ENCODE measurements around the gene TMEM131L.

TMEM131L gene

DNA sequence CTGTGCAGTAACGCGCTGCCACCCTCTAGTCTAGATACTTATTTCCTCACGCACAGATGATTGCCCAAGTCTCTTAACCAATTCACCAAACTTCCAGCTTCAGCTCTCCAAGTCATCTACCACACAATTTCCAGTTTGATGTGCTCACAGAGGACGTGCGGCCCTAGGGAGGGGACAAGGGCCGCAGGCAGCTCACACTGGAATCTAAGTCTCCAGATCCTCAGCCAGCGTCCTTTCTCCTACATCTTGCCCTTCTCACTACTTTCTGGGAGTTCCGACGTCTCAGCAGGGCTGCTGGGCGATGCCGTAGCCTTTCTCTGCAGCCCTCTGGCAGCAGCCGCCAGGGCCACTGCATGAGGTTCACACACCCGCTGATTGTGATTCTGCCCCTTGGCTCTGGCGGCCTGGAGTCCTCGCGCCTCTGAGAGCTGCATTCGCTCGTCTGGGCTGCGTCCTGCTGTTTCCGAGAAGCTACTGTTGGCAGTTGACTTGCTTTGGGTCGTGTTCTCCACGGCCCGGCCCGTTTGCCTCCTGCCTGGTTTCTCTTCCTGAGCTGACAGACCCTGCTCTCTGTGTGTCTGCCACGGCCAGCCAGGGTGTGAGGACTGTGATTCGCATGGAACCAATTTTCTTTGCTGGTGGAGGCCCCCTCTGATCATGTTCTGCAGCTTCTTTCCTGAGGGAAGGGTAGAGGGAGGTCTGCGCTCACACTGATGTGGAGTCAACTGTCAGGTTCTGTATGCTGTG is 14.1 kb upstream of the TMEM131L start:
- Histone ChIP-seq H3K9me3 (ENCODE audit: insufficient read depth, low read depth, low read length) (no peaks in the 10 kb centered on the region), H3K4me2 (ENCODE audit: low read depth, low read length, poor library complexity, severe bottlenecking) (no peak overlapping the region), H2AFZ (ENCODE audit: low read length) (no peak overlapping the region), H3K27me3 (ENCODE audit: insufficient read depth, low read length, poor library complexity, severe bottlenecking) (no peaks in the 10 kb centered on the region), H3K9ac (ENCODE audit: low read depth, low read length, poor library complexity, severe bottlenecking) (no peak overlapping the region), H3K4me1 (ENCODE audit: insufficient read depth, low read length, poor library complexity, severe bottlenecking) (peaks cover 33% of the 10 kb centered on the region), H3K4me3 (ENCODE audit: low read length, poor library complexity, severe bottlenecking) (no peak overlapping the region), H3F3A (ENCODE audit: low read depth) (no peaks in the 10 kb centered on the region), H3K79me2 (ENCODE audit: insufficient read depth, low read length) (no peaks in the 10 kb centered on the region), H3K9me2 (replicated peaks; ENCODE audit: low read depth, low read length) (no peaks in the 10 kb centered on the region), H3K36me3 (ENCODE audit: insufficient read depth, low read length) (no peaks in the 10 kb centered on the region), H4K20me1 (ENCODE audit: insufficient read depth, low read length, poor library complexity, severe bottlenecking) (no peaks in the 10 kb centered on the region)
- TF ChIP-seq, protein P1, sequence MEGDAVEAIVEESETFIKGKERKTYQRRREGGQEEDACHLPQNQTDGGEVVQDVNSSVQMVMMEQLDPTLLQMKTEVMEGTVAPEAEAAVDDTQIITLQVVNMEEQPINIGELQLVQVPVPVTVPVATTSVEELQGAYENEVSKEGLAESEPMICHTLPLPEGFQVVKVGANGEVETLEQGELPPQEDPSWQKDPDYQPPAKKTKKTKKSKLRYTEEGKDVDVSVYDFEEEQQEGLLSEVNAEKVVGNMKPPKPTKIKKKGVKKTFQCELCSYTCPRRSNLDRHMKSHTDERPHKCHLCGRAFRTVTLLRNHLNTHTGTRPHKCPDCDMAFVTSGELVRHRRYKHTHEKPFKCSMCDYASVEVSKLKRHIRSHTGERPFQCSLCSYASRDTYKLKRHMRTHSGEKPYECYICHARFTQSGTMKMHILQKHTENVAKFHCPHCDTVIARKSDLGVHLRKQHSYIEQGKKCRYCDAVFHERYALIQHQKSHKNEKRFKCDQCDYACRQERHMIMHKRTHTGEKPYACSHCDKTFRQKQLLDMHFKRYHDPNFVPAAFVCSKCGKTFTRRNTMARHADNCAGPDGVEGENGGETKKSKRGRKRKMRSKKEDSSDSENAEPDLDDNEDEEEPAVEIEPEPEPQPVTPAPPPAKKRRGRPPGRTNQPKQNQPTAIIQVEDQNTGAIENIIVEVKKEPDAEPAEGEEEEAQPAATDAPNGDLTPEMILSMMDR (conservative IDR thresholded peaks at IDR 0.05; ENCODE audit: low read length): no peak
- no peak for TF ChIP-seq EZH2phosphoT487 (IDR thresholded peaks at IDR 0.05; ENCODE audit: borderline replicate concordance)

DNA sequence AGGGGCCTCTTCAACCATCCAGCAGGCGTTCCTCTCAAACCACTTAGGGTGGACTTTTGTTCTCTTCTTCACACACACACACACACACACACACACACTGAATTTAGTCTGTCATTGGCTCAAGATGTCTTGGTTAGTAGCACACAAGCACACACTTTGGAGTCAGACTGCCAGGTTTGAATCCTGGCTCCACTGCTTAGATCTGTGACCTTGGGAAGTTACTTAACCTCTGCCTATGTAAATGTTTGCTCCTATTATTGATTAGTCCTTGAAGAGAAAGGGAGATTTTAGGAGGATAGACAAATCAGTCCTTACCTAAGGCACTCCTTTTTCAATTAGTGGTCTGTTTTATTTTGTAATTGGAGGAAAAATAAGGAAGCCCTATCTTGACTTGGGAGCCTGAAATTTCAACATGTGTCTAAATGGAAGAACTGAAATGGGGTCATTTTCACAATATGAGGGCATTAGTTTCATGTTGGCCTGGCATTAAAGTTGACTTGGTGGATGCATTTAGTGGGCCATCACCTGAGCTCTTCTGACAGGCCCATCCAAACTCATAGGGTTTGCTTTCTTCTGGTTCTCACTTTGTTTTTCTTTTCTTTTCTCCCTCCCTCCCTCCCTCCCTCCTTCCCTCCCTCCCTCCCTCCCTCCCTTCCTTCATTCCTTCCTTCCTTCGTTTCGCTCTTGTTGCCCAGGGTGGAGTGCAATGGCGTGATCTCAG is 13.3 kb upstream of the TMEM131L start:
- peak overlapping the region; percentile 34; the same call in 1 of the 2 replicates for H2AFZ ChIP-seq (ENCODE audit: low read length)
- no peaks in the 10 kb centered on the region for H3K9me3 ChIP-seq (ENCODE audit: insufficient read depth, low read depth, low read length)
- no peaks in the 10 kb centered on the region for H3K79me2 ChIP-seq (ENCODE audit: insufficient read depth, low read length)
- H3K27me3 ChIP-seq (ENCODE audit: insufficient read depth, low read length, poor library complexity, severe bottlenecking): no peaks in the 10 kb centered on the region
- H4K20me1 ChIP-seq (ENCODE audit: insufficient read depth, low read length, poor library complexity, severe bottlenecking): no peaks in the 10 kb centered on the region
- H3F3A ChIP-seq (ENCODE audit: low read depth): no peaks in the 10 kb centered on the region
- no peaks in the 10 kb centered on the region for H3K36me3 ChIP-seq (ENCODE audit: insufficient read depth, low read length)
- H3K4me1 ChIP-seq (ENCODE audit: insufficient read depth, low read length, poor library complexity, severe bottlenecking): peaks cover 32% of the 10 kb centered on the region
- H3K4me2 ChIP-seq (ENCODE audit: low read depth, low read length, poor library complexity, severe bottlenecking): no peak overlapping the region
- H3K9me2 ChIP-seq (replicated peaks; ENCODE audit: low read depth, low read length): no peaks in the 10 kb centered on the region
- TF ChIP-seq, protein P1 (conservative IDR thresholded peaks at IDR 0.05; ENCODE audit: low read length): no peak
- TF ChIP-seq EZH2phosphoT487 (IDR thresholded peaks at IDR 0.05; ENCODE audit: borderline replicate concordance): no peak
- H3K4me3 ChIP-seq (ENCODE audit: low read length, poor library complexity, severe bottlenecking): no peak overlapping the region
- H3K9ac ChIP-seq (ENCODE audit: low read depth, low read length, poor library complexity, severe bottlenecking): no peak overlapping the region

DNA sequence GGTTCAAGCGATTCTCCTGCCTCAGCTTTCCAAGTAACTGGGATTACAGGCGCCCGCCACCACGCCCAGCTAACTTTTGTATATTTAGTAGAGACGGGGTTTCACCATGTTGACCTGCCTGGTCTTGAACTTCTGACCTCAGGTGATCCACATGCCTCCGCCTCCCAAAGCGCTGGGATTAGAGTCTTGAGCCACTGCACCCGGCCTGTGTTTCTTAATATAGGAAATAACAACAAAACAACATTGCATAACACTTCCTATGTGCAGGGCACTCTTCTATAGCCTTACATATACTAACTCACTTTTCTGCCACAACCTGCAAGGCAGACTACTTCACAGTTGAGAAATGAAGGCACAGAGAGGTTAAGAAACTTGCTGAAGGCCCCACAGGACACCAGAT is 12.8 kb upstream of the TMEM131L start:
- no peaks in the 10 kb centered on the region for H3F3A ChIP-seq (ENCODE audit: low read depth)
- H3K27me3 ChIP-seq (ENCODE audit: insufficient read depth, low read length, poor library complexity, severe bottlenecking): no peaks in the 10 kb centered on the region
- no peaks in the 10 kb centered on the region for H3K36me3 ChIP-seq (ENCODE audit: insufficient read depth, low read length)
- no peaks in the 10 kb centered on the region for H4K20me1 ChIP-seq (ENCODE audit: insufficient read depth, low read length, poor library complexity, severe bottlenecking)
- no peaks in the 10 kb centered on the region for H3K79me2 ChIP-seq (ENCODE audit: insufficient read depth, low read length)
- no peaks in the 10 kb centered on the region for H3K9me2 ChIP-seq (replicated peaks; ENCODE audit: low read depth, low read length)
- no peaks in the 10 kb centered on the region for H3K9me3 ChIP-seq (ENCODE audit: insufficient read depth, low read depth, low read length)
- H3K4me1 ChIP-seq (ENCODE audit: insufficient read depth, low read length, poor library complexity, severe bottlenecking): peaks cover 26% of the 10 kb centered on the region
- no peak overlapping the region for H2AFZ ChIP-seq (ENCODE audit: low read length)
- no peak for TF ChIP-seq EZH2phosphoT487 (IDR thresholded peaks at IDR 0.05; ENCODE audit: borderline replicate concordance)
- TF ChIP-seq, protein P1 (conservative IDR thresholded peaks at IDR 0.05; ENCODE audit: low read length): no peak
- H3K4me3 ChIP-seq (ENCODE audit: low read length, poor library complexity, severe bottlenecking): no peak overlapping the region
- H3K9ac ChIP-seq (ENCODE audit: low read depth, low read length, poor library complexity, severe bottlenecking): no peak overlapping the region
- no peak overlapping the region for H3K4me2 ChIP-seq (ENCODE audit: low read depth, low read length, poor library complexity, severe bottlenecking)
